K562 (cell line): ENCODE measurements around the gene WWOX. TPM values are rescaled to one million over a fixed set of nuclear protein-coding genes. Genes with fewer than 3 reads are reported as not detected.

Experiments used
- ATAC-seq: fragments of 200-7000 bp; cut with Tn5 transposase; 3 replicates; pipeline ENCODE4 v1.9.1; 2020; ENCODE audit warnings: moderate library complexity
- BruUV-seq: library from RNA; stranded (reverse); fragments of 400-500 nt; replicated peaks from 2 replicates; lab custom pipeline; 2021; lab: Mats Ljungman, UMichigan
- CTCF ChIA-PET: fragments of 300-600 bp; formaldehyde crosslinking; extraction: SDS; loops from one replicate; lab custom pipeline; 2021; ENCODE audit warnings: low intra/inter-chr PET ratio; lab: Yijun Ruan, JAX
- POLR2A ChIA-PET: fragments of 300-600, 350-650 bp; sonication (Branson Sonifier 250); formaldehyde crosslinking; extraction: SDS; loops from one replicate; lab custom pipeline; 2021; ENCODE audit warnings: antibody characterized with exemption, inconsistent platforms; lab: Yijun Ruan, JAX
- DNase-seq, 4 experiments: peaks; one replicate each; pipeline versions ENCODE4 v3.0.0 to v3.0.0-alpha.2; 2011 to 2018; ENCODE audit warnings: low spot score in 3 of 4, mixed read lengths in 3 of 4; ENCODE audit errors: extremely low read depth in 1 of 4
- FAIRE-seq: peaks from 2 replicates; lab custom pipeline; 2011; peaks lifted over from hg19 to GRCh38; lab: Jason Lieb, UNC
- H2AFZ ChIP-seq: 2 replicates; pipeline ENCODE4 v1.6.0; 2011; ENCODE audit warnings: low read depth, low read length, control low read depth, inconsistent platforms
- H3K27ac ChIP-seq: fragments of 200-600 bp; 3 replicates; pipeline ENCODE4 v1.8.0; 2011; ENCODE audit warnings: low read depth, mild to moderate bottlenecking, control low read depth, inconsistent platforms, low read length, moderate library complexity, mixed read lengths; ENCODE audit errors: extremely low read depth
- H3K27me3 ChIP-seq, 2 experiments: fragments of 300-600 bp in 1 of 2; 2 replicates in 1 of 2; 3 replicates in 1 of 2; pipeline versions ENCODE4 v1.6.0 to v1.8.0; 2011; ENCODE audit warnings: inconsistent platforms in 2 of 2, low read length in 2 of 2, mild to moderate bottlenecking in 1 of 2, mixed read lengths in 1 of 2, moderate library complexity in 1 of 2; ENCODE audit not compliant: control insufficient read depth in 2 of 2, insufficient read depth in 2 of 2
- H3K36me3 ChIP-seq: fragments of 300-600 bp; 3 replicates; pipeline ENCODE4 v1.8.0; 2011; ENCODE audit warnings: mild to moderate bottlenecking, low read length, inconsistent platforms; ENCODE audit not compliant: control insufficient read depth, insufficient read depth
- H3K4me1 ChIP-seq, 2 experiments: fragments of 200-600 bp in 1 of 2; replicated peaks in 1 of 2; 2 replicates in 1 of 2; 3 replicates in 1 of 2; pipeline versions ENCODE4 v1.5.1 to v1.8.0; 2011; ENCODE audit warnings: inconsistent platforms in 2 of 2, low read length in 2 of 2, mild to moderate bottlenecking in 1 of 2, mixed read lengths in 1 of 2, moderate library complexity in 1 of 2; ENCODE audit not compliant: control insufficient read depth in 2 of 2, insufficient read depth in 2 of 2
- H3K4me2 ChIP-seq: 2 replicates; pipeline ENCODE4 v1.6.1; 2011; ENCODE audit warnings: low read length, control low read depth, inconsistent platforms, mixed read lengths; ENCODE audit not compliant: insufficient read depth
- H3K4me3 ChIP-seq: fragments of 200-600 bp; sonication (generic), shearing (Covaris generic); 2 replicates; pipeline ENCODE4 v1.5.1; 2016; ENCODE audit warnings: control low read depth, inconsistent platforms
- H3K79me2 ChIP-seq: fragments of 200-600 bp; 3 replicates; pipeline ENCODE4 v1.8.0; 2011; ENCODE audit warnings: low read length, inconsistent platforms; ENCODE audit not compliant: control insufficient read depth, insufficient read depth
- H3K9ac ChIP-seq, 2 experiments: 2 replicates each; pipeline versions ENCODE4 v1.6.0 to v1.6.1; 2011; ENCODE audit warnings: low read depth in 2 of 2, low read length in 2 of 2, control low read depth in 1 of 2, inconsistent platforms in 1 of 2, mild to moderate bottlenecking in 1 of 2, mixed read lengths in 1 of 2; ENCODE audit not compliant: insufficient read depth in 1 of 2
- H3K9me1 ChIP-seq: one replicate; pipeline ENCODE4 v1.6.0; 2011; ENCODE audit warnings: inconsistent platforms, mild to moderate bottlenecking, low read length, moderate library complexity; ENCODE audit not compliant: control insufficient read depth, insufficient read depth
- H3K9me3 ChIP-seq: replicated peaks from 2 replicates; pipeline ENCODE4 v1.5.1; 2011; ENCODE audit warnings: low read depth, low read length, inconsistent platforms; ENCODE audit not compliant: control insufficient read depth, insufficient read depth
- H4K20me1 ChIP-seq: replicated peaks from 2 replicates; pipeline ENCODE4 v1.6.1; 2011; ENCODE audit warnings: low read length, inconsistent platforms, mixed read lengths; ENCODE audit not compliant: control insufficient read depth, insufficient read depth
- ETV5 ChIP-seq: sonication (generic); formaldehyde crosslinking; IDR thresholded peaks from 2 replicates; pipeline ENCODE4 v1.4.0; 2020; ENCODE audit warnings: low read depth, mild to moderate bottlenecking, missing genetic modification reagents
- FOSL1 ChIP-seq: fragments of 200-800 bp; sonication (Bioruptor generic); conservative IDR thresholded peaks from 2 replicates; pipeline ENCODE4 v1.6.1; 2016; ENCODE audit warnings: missing genetic modification characterization, missing compliant biosample characterization
- HNRNPLL ChIP-seq: fragments of 200-400 bp; formaldehyde crosslinking; IDR thresholded peaks from 2 replicates; pipeline ENCODE4 v1.6.1; 2017; ENCODE audit warnings: low read length, low read depth, mild to moderate bottlenecking; ENCODE audit not compliant: poor library complexity, severe bottlenecking
- NCOA6 ChIP-seq: fragments of 450-650 bp; IDR thresholded peaks from 2 replicates; pipeline ENCODE4 v1.6.1; 2017; ENCODE audit warnings: mild to moderate bottlenecking
- TAL1 ChIP-seq: fragments of 450-650 bp; IDR thresholded peaks from 2 replicates; pipeline ENCODE4 v1.6.1; 2016; ENCODE audit warnings: mild to moderate bottlenecking
- TCFL5 ChIP-seq: fragments of 250-450 bp; sonication (Bioruptor Pico); conservative IDR thresholded peaks from 2 replicates; pipeline ENCODE4 v1.6.1; 2021; ENCODE audit warnings: mild to moderate bottlenecking, moderate library complexity, matching md5 sums
- TEAD2 ChIP-seq: fragments of 450-650 bp; IDR thresholded peaks from 2 replicates; pipeline ENCODE4 v1.6.1; 2016; ENCODE audit warnings: missing genetic modification characterization, control low read depth, missing compliant biosample characterization
- ZFP36 ChIP-seq: fragments of 150-350 bp; IDR thresholded peaks from 2 replicates; pipeline ENCODE4 v1.6.1; 2018; ENCODE audit warnings: low read length, low read depth; ENCODE audit not compliant: partially characterized antibody
- ZNF766 ChIP-seq: fragments of 200-800 bp; sonication (Bioruptor generic); conservative IDR thresholded peaks from 2 replicates; pipeline ENCODE4 v1.6.1; 2016; ENCODE audit warnings: missing genetic modification characterization, missing compliant biosample characterization
- WGBS: fragments of 100-300 bp; shearing (Covaris generic); methylation state at CpG from one replicate; pipeline ENCODE4 v1.1.6; 2016; ENCODE audit warnings: low coverage, mixed read lengths; ENCODE audit not compliant: insufficient coverage; ENCODE audit errors: missing lambda C conversion rate; 5-methylcytosine and 5-hydroxymethylcytosine counted together
- in situ Hi-C: fragments of 300-500 bp; cut with MboI; formaldehyde crosslinking; loops from 4 replicates; pipeline ENCODE4 v1.15.0; 2018; ENCODE audit warnings: inconsistent platforms, mixed read lengths
- intact Hi-C: fragments of 100-400 bp; cut with micrococcal nuclease; formaldehyde crosslinking; loops from 2 replicates; pipeline ENCODE4 v1.14.2; 2022
- polyA plus RNA-seq, 8 experiments: library from polyadenylated mRNA; depleted of rRNA in 4 of 8; stranded (reverse) in 5 of 8; unstranded in 3 of 8; fragments of >200 nt; fragmentation: Nextera tagmentation in 2 of 8; fragmentation: Illumina TruSeq in 1 of 8; extraction: Ambion mirVana in 2 of 8; extraction: Trizol in 1 of 8; gene quantifications; 2 replicates each; pipeline versions ENCODE4 v1.2.1 to v1.2.3, GENCODE V29; 2011 to 2014; ENCODE audit warnings: inconsistent platforms in 1 of 8, missing spikeins in 1 of 8
- total RNA-seq, 7 experiments: library from RNA; depleted of rRNA in 6 of 7; stranded (reverse); fragments of >200 nt in 6 of 7; fragmentation: Illumina TruSeq in 2 of 7; extraction: Trizol in 2 of 7; gene quantifications; 2 replicates each; pipeline versions ENCODE4 v1.2.1 to v1.2.3, GENCODE V29; 2011 to 2021; ENCODE audit warnings: low replicate concordance in 1 of 7
- TF ChIP-seq, protein P1 (sequence below): fragments of 450-650 bp; IDR thresholded peaks from 2 replicates; pipeline ENCODE4 v1.6.1; 2016; ENCODE audit warnings: low read depth, mild to moderate bottlenecking, moderate library complexity
- TF ChIP-seq, protein P2 (sequence below): fragments of 250-450 bp; sonication (Bioruptor Pico); IDR thresholded peaks from 2 replicates; pipeline ENCODE4 v1.4.0; 2020
- TF ChIP-seq, protein P3 (sequence below): fragments of 450-650 bp; IDR thresholded peaks from 2 replicates; pipeline ENCODE4 v1.6.1; 2017; ENCODE audit warnings: antibody characterized with exemption

WWOX gene
- total and polyA plus RNA-seq, 9 of the 15 experiments (the other 6 are each of a cell fraction or from before 2014, with no cell fraction given), result 1.6 to 22.7 (median 8.1) TPM

DNA sequence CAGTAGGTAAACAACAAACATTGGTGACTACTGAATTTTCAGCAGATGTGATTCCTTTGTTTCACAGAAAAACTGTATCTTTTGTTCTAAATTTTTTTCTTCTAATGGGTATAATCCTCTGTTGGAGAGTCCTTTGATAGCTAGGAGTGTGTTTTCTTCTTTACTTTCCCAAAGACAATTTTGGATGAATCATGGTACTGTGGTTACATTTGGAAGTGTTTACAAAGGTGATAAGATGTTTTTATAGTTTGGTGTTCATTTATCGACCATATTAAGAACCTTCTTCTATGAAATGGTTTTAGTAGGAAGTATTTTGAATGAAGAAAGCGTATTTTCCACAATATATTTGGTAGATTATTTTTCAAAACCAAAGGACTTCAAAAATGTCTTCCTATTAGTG lies 333.7 kb downstream of the WWOX start:
- intact Hi-C loops, result no loop called here
- Histone ChIP-seq H3K27ac (no peak overlapping the region), H3K36me3 (no peaks in the 10 kb centered on the region; the same call in 2 of the 3 replicates), H3K4me3 (no peak overlapping the region), H3K27me3 (no peaks in the 10 kb centered on the region), H2AFZ (no peak overlapping the region), H3K9me1 (no peaks in the 10 kb centered on the region), H3K4me1 (peaks cover 0 to 14% of the 10 kb centered on the region in 2 experiments; a peak in 3 of 5 replicates), H3K79me2 (no peaks in the 10 kb centered on the region), H4K20me1 (no peaks in the 10 kb centered on the region), H3K9ac (no peak overlapping the region), H3K4me2 (no peak overlapping the region), H3K9me3 (peaks cover 12% of the 10 kb centered on the region)
- ChIA-PET CTCF (no interaction called here), POLR2A (interaction anchor here (1.4 kb wide), 1 partner anchor 8 kb away, joined by 4 read pairs; no protein-coding TSS in a partner anchor)
- no peak for FAIRE-seq
- 16% methylated on average over 2 of the region's 2 CpGs for WGBS
- no peak for ATAC-seq
- no TSS peak for BruUV-seq
- in situ Hi-C loops, result no loop called here
- TF ChIP-seq TEAD2 (tag), result no peak
- no peak for TF ChIP-seq NCOA6
- 0 out of 2 replicates have a peak, but pooled peaks have one; percentile 22 for TF ChIP-seq FOSL1 (tag)
- TF ChIP-seq, all 486 proteins: peak for 1
- no peak for DNase-seq

DNA sequence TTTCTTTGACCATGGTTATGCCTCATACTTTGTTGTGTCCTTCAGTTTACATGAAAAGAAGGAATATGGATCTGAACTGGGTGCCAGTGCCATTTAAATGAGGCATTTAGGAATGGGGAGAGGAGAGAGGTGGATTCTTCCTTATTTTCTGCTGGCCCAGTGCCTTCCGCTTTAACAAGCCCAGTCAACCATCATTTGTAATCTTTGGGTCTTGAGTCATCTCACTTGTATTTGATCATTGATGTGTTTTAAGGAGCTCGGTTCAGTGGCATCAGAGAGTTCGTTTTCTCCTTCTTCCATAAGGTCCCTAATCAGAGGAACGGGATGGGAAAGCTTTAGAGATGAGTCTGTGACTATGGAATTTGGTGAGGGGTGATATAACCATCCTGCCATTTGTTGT lies 334.9 kb downstream of the WWOX start:
- Histone ChIP-seq H3K4me3 (no peak overlapping the region), H3K36me3 (no peaks in the 10 kb centered on the region; the same call in 2 of the 3 replicates), H4K20me1 (no peaks in the 10 kb centered on the region), H2AFZ (no peak overlapping the region), H3K9me3 (peaks cover 4% of the 10 kb centered on the region), H3K4me1 (peaks cover 0 to 3% of the 10 kb centered on the region in 2 experiments; a peak in 1 of 5 replicates), H3K9ac (no peak overlapping the region), H3K79me2 (no peaks in the 10 kb centered on the region), H3K27ac (no peak overlapping the region), H3K27me3 (no peaks in the 10 kb centered on the region), H3K4me2 (no peak overlapping the region), H3K9me1 (no peaks in the 10 kb centered on the region)
- in situ Hi-C loops, result no loop called here
- intact Hi-C loops, result no loop called here
- FAIRE-seq (no peak), ATAC-seq (no peak), DNase-seq (no peak)
- CTCF ChIA-PET, result interaction anchor here (0.7 kb wide), 1 partner anchor 1314 kb away, joined by 3 read pairs; no protein-coding TSS in a partner anchor
- POLR2A ChIA-PET, result interaction anchor here (1.6 kb wide), 1 partner anchor 8 kb away, joined by 4 read pairs; no protein-coding TSS in a partner anchor
- no TSS peak for BruUV-seq
- 41% methylated on average over 4 of the region's 4 CpGs for WGBS
- TF ChIP-seq TCFL5 (no peak), HNRNPLL (no peak), ETV5 (CRISPR knock-in tag) (no peak), ZNF766 (CRISPR knock-in tag) (no peak), TAL1 (no peak), ZFP36 (no peak)
- TF ChIP-seq, protein P1, sequence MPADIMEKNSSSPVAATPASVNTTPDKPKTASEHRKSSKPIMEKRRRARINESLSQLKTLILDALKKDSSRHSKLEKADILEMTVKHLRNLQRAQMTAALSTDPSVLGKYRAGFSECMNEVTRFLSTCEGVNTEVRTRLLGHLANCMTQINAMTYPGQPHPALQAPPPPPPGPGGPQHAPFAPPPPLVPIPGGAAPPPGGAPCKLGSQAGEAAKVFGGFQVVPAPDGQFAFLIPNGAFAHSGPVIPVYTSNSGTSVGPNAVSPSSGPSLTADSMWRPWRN, result no peak
- TF ChIP-seq, protein P2, sequence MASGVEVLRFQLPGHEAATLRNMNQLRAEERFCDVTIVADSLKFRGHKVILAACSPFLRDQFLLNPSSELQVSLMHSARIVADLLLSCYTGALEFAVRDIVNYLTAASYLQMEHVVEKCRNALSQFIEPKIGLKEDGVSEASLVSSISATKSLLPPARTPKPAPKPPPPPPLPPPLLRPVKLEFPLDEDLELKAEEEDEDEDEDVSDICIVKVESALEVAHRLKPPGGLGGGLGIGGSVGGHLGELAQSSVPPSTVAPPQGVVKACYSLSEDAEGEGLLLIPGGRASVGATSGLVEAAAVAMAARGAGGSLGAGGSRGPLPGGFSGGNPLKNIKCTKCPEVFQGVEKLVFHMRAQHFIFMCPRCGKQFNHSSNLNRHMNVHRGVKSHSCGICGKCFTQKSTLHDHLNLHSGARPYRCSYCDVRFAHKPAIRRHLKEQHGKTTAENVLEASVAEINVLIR (CRISPR knock-in tag), result no peak
- TF ChIP-seq, protein P3, sequence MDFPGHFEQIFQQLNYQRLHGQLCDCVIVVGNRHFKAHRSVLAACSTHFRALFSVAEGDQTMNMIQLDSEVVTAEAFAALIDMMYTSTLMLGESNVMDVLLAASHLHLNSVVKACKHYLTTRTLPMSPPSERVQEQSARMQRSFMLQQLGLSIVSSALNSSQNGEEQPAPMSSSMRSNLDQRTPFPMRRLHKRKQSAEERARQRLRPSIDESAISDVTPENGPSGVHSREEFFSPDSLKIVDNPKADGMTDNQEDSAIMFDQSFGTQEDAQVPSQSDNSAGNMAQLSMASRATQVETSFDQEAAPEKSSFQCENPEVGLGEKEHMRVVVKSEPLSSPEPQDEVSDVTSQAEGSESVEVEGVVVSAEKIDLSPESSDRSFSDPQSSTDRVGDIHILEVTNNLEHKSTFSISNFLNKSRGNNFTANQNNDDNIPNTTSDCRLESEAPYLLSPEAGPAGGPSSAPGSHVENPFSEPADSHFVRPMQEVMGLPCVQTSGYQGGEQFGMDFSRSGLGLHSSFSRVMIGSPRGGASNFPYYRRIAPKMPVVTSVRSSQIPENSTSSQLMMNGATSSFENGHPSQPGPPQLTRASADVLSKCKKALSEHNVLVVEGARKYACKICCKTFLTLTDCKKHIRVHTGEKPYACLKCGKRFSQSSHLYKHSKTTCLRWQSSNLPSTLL, result no peak
